Sigmoid colon (tissue), 3 donors: ENCODE results near the gene SLC66A1.

Experiments
- CTCF ChIP-seq, 4 experiments: fragments of 450-650 bp in 3 of 4; fragments of 200-600 bp in 1 of 4; IDR thresholded peaks; one replicate each; pipeline ENCODE4 v1.5.1; 2016 to 2019; ENCODE audit warnings: antibody characterized with exemption in 4 of 4, mild to moderate bottlenecking in 3 of 4, moderate library complexity in 2 of 4
- POLR2A ChIP-seq, 2 donors: fragments of 450-650 bp; IDR thresholded peaks; one replicate each; pipeline ENCODE4 v1.6.1; 2016; ENCODE audit warnings: antibody characterized with exemption in 2 of 2, mild to moderate bottlenecking in 2 of 2, moderate library complexity in 2 of 2

GRCh38 chr1:19365721-19366120, 53.6 kb downstream of the SLC66A1 start:
- TF ChIP-seq POLR2A (IDR thresholded peaks at IDR 0.05) (no peak), CTCF (IDR thresholded peaks at IDR 0.05) (no peak)
